CD4-positive, alpha-beta T cell treated with Interleukin-6 for 4 hours (primary cell): ENCODE data around the gene NXPE3.
"Not testable (repeated sequence)": the region's sequence is repeated elsewhere in the genome, so short reads cannot be mapped to it uniquely, and the experiment has no call there.

ENCODE experiments used
- DNase-seq: peaks from one replicate; pipeline ENCODE4 v3.0.0-alpha.2; 2020; ENCODE audit warnings: mixed read lengths

Gene NXPE3

GRCh38 chr3:101852983-101853840 lies 74.2 kb downstream of the NXPE3 start:
- no peak for DNase-seq

GRCh38 chr3:101853982-101854381 lies 75.0 kb downstream of the NXPE3 start:
- DNase-seq, result no peak

- DNase-seq, result no peak
These were observed 75.7 kb downstream of the NXPE3 start for GRCh38 chr3:101854608-101855304.

GRCh38 chr3:101857301-101857741 lies 78.3 kb downstream of the NXPE3 start:
- DNase-seq, result no peak

GRCh38 chr3:101858464-101859030 lies 79.5 kb downstream of the NXPE3 start:
- no peak for DNase-seq

GRCh38 chr3:101859882-101860448 lies 81.0 kb downstream of the NXPE3 start:
- DNase-seq, result no peak

GRCh38 chr3:101861212-101861788 lies 82.3 kb downstream of the NXPE3 start:
- no peak for DNase-seq

- no peak for DNase-seq
These were observed 82.9 kb downstream of the NXPE3 start for GRCh38 chr3:101861789-101862415.

GRCh38 chr3:101862416-101863165 lies 83.6 kb downstream of the NXPE3 start:
- DNase-seq, result no peak

GRCh38 chr3:101864926-101865325 lies 85.9 kb downstream of the NXPE3 start:
- DNase-seq, result not testable (repeated sequence)

- no peak for DNase-seq
These were observed 86.9 kb downstream of the NXPE3 start for GRCh38 chr3:101865751-101866509.

- no peak for DNase-seq
These were observed 88.5 kb downstream of the NXPE3 start for GRCh38 chr3:101867511-101867910.

- DNase-seq, result no peak
These were observed 89.0 kb downstream of the NXPE3 start for GRCh38 chr3:101867996-101868395.

GRCh38 chr3:101868534-101869464 lies 89.8 kb downstream of the NXPE3 start:
- no peak for DNase-seq

- no peak for DNase-seq
These were observed 91.1 kb downstream of the NXPE3 start for GRCh38 chr3:101870138-101870537.

GRCh38 chr3:101873619-101874018 lies 94.6 kb downstream of the NXPE3 start:
- DNase-seq, result no peak

GRCh38 chr3:101876142-101876541 lies 97.1 kb downstream of the NXPE3 start:
- no peak for DNase-seq
